ENCODE data around the gene NFKBIE.
A peak's percentile ranks its signal among the peaks of the same experiment; 100 is the strongest.

NFKBIE gene

DNA sequence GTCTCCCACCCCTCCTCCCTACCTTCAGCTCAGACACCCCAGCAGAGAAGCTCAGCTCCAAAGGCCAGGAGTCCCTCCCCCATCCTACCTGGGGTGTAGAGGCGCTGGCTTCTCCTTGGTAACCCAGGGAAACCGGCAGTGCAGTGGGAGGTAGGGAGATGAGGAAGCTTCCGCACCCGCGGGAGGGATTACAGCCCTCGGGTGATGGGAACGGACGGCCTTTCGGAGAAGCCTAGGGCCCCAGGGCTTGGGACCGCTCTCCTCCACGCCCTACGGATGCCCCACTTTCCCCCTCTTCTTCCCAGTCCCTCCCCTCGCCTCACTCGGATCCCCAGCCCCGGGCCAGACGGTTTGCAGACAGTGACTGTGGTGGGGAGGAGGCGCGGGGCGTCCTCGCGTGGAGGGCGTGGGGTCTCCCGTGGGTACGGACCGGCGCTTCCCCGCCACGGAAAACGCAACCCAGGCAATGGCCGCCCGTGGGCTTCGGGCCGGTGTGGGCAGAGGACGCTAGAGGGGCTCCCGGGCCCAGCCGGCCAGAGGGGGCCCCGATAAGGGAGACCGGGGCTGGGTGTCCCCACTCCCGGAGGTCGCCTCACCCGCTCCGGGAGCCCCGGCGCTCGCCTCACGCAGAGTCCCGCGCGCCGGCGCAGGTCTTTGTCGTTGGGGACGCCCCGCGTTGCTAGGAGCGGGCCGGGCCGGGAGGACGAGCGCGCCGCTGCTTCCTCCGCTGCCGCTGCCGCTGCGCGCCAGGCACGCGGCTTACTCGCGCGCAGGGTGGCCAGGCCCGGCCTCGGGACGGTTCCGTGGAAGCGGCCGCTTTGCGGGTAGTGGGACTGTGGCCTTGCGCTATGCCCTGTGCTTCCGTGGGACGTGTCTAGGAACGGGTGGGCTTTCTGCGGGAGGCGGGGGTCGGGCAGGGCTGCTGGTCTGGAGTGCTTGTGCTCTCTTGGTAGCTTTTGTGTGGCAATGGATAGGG is 32.0 kb upstream of the NFKBIE start:
- DNase-seq (ENCODE audit: low read depth in 3 of 3) = peak in 2 of 3 donors; percentile 18 to 50

DNA sequence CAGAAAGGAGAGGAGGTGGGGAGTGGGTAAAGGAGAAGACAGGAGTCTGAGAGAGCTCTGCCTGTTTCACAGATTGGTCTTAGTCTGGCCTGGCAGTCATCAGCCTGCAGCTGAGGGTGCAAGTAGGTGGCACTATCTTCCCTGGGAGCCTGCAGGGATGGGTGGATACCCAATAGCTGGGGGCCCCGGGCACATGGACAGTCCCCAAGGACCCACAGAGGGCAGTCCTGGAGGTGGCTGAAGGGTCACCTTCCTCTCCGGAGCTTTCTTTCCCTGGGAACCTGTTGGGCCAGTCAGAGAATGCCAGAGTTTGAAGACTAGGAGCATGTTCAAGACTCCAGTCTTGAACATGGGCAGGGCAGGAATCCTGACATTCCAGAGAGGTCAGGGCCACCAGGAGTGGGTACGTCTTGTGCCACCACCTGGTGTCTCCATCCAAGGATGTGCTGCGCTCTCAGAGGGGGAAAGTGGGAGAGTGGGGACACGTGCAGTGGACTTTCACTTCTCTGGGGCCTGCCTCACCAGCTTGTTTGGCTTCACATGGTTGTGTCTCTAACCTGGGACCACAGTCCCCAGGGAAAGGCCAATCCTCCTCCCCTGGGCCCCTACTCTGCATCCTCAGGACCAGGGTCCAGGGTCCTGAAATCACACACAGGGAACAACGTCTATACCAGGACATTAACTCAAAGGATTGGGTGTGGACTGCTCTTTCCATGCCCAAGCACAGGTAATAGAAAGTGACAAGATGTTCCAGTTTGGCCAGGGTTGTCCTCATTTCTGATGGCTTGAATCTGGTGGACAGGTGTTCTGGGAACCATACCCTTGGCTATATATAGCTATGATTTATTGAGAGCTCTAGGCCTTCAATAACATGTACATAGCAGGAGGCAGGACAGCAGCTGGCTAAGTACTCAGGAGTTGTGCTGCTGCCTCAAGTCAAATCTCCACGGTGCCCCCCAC is 29.8 kb upstream of the NFKBIE start:
- DNase-seq (ENCODE audit: low read depth in 3 of 3) = no peak

DNA sequence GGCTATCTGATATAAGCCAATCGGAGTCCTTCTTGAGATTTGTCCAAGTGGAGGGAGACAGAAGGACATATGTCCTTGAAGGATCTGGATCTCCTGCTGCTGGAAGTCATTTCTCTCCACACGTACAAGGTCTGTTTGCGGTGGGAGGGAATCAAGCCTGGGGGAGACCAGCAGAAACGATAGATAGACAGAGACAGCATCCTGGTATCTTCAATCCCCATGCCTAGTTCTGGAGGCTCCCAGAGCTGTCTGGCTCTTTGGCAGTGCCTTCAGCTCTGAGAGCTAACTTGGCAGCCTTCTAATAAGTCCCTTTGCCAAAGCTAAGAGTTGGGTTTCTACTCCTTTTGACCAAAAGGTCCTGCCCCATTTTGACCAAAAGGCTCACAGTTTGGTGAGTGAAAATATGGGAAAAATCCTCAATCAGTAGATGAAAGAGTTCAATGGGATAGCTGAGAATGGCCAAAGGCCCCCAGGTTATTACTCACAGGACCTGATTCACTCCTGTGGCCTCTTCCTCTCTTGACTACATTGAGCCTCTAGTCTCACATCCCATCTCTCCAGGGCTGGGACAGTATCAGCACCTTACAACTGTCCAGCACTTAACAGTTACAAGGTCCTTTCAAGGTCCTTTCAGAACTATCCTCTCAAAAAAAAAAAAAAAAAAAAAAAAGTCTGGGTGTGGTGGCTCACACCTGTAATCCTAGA is 27.5 kb upstream of the NFKBIE start:
- DNase-seq (ENCODE audit: low read depth in 3 of 3) = no peak

DNA sequence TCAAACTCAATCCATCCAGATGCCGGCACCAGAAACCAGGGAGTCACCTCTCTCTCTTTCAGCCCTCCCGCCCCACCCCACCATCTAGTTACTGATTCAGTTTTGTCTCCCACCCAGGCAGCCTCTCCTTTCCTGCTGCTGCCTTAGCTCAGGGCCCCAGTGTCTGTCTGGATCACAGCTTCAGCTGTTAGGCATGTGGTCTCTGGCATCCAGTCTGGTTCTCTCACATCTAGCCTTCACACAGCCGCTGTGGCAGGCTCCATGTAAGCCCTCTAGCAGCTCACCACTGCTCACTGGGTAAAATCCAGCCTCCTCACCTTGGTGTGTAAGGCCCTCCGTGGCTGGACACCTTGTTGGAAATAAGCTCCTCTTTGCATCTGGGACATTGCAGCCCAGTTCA is 26.5 kb upstream of the NFKBIE start:
- DNase-seq (ENCODE audit: low read depth in 3 of 3) = no peak

DNA sequence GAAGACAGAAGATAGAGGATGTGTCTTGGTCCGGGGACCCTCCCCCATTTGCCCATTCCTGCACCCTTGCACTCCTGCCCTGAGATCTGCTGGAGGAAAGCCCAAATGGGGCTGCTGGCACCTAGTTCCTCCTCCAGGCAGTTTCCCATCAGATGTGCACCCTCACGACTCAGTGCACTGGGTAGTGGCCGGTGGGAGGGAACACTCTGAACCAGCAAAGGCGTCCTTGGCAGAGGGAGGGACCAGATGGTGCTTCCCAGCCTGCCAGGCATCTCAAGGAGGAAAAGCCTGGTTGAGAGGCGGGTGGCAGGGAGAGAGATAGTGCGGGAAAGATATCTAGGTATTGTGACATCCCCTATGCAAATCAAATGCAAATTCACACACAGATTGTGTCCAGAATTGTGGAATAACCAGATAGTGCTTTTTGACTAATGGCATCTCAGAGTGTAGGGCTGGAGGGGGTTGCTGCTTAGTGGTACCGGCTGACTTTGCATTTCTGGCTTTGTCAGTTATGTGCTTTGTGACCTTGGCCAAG is 24.4 kb upstream of the NFKBIE start:
- no peak for DNase-seq (ENCODE audit: low read depth in 3 of 3)

DNA sequence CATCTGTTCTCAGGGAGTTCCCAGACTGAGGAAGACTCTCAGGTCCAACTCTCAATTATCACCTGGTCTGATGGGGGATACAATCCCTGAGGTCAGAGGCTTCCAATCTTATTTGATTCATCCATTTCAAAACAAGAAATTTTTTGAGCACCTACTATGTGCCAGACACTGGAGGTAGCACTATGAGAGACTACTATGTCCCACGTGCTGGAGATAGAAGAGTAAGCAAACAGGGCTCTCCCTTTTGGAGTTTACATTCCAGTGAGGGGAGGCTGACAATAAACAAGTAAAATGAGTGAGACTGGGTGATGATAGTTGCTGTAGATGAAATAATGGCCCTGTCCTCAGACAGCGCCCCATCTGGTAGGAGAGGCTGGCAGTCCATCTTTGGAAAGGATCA is 21.4 kb upstream of the NFKBIE start:
- no peak for DNase-seq (ENCODE audit: low read depth in 3 of 3)

DNA sequence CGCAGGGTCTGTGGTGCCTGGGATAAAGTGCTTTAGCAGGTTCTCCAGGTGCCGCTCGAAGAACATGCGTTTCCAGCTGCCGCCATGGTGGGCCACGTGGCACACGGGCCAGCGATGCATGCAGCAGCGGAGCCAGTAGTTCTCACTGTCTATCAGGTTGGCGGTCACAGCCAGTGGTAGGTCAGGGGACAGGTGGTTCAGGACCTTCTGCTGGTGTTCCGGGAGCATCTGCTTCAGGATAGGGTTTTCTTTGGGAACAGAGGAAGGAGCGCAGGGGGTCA is 20.9 kb upstream of the NFKBIE start:
- DNase-seq (ENCODE audit: low read depth in 3 of 3) = no peak

DNA sequence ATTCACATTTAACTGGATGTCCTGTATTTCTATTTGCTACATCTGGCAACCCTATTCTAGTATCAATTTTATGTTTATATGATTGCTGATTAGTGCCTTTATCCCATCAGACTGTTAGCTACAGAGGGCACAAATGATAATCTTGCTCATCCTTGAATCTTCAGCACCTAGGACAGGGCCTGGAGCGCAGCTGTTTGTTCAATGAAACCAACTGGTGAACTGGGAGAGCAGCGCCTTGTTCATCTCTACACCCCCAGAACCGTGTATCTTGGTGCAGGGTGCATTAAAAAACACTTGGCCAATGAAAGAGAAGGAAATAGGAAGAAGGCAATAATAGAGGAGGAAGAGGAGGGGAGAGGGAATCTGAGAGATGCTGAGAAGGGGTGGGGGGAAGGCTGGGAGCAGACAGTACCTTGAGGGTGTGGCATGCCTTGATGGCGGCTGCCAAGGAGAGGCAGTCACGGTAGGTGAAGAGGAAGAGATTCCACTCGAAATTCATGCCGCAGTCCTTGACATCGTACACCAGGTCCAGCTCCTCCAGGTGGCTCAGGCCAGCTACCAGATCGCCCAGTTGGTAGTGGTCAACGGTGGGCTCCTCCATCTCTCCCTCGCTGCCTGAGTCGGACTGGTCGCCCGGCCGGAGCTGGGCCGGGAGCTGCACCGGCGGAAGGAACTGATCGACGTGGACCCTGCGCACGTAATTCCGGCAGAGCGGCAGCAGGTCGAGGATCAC is 20.4 kb upstream of the NFKBIE start:
- no peak for DNase-seq (ENCODE audit: low read depth in 3 of 3)

DNA sequence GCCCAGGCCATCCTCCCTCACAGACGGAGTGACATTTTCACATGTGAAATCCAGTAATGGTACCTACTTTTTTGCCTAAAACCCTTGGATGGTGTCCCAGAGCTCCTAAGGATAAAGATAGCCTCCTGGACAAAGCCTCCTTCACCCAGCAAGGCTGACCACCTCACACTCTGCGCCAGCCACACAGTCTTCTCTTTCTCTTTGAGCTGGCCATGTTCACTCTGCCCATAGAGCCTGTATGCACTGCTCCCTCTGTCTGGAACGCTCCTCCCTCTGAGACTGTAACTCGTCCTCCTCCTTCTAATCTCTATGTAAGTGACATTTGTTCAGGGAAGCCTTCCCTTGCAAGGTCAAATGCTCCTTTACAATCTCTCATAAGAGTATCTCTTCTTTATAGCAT is 19.5 kb upstream of the NFKBIE start:
- DNase-seq (ENCODE audit: low read depth in 3 of 3) = no peak

DNA sequence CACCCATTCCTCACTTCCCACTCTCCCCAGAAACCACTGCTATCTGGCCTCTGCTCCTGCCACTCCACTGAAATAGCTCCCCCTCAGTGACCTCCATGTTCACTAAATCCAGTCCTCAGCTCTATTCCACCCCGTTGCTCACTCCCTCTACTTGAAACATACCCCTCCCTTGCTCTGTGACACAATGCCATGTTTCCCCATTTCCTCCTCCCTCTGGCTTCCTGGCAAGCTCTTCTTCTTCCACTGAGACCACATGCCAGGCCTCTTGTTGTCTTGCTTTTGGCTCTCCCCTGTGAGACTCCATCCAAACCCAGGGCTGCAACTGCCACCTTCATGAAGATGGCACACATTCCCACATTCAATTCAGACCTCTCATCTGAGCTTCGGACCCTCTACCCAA is 18.8 kb upstream of the NFKBIE start:
- DNase-seq (ENCODE audit: low read depth in 3 of 3) = no peak

DNA sequence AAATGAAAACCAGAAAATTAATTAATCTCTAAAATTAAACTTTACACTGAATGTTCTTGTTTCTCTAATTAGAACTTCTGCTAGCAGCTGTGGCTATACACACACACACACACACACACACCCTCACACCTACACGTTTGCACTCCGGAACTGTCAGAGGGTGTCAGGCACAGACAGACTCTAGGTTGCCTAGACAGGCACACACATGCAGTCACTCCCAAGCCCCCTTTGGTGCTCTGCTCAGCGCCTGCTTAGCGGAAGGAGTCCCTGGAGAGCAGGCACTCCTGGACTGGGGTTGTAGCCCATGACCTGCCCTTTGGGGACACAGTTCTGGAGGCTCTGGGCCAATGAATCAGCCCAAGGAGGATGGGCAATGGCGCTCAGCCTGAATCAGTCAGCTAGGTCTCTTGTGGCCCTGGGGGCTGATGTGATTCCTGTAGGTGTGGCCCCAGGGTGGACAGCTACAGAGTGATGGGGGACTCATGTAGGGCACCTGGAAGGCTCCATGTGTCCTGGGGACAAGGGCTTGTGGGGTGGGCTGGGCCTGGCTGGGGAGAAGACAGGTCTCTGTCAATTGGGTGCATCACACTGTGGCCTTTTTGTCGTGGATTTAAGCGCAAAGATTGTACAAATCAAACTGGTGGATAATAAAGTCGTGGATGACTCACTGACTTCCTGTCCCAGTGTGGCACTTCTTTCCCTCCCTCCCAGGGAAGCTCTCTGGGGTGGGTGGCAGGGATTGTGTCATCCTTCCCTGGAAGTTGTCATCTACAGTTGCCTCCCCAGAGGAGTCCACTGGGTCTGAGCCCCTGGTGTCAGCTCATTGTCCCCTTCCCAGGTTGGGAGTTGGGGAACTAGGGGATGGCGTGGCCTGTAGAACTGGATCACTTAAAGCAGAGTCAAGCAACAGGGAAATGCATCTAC is 13.7 kb upstream of the NFKBIE start:
- no peak for DNase-seq (ENCODE audit: low read depth in 3 of 3)

DNA sequence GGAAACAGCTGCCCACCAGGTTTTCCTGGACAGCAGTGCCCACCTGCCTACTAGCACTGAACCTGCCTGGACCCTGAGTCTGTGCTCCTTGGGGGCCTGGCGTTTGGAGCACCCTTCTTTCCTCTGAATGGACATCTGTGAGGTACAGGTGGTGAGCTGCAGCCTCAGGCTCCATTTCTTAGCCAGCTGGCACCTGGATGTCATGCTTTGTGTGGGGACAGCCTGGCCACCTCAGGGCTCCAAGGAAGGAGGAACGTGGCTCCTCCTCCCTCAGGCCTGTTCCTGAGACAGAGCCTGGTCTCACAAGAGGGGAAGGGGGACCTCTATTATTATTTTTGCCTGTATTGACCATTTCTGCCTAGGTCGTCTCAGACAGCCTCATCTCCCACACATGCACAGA is 13.0 kb upstream of the NFKBIE start:
- no peak for DNase-seq (ENCODE audit: low read depth in 3 of 3)

DNA sequence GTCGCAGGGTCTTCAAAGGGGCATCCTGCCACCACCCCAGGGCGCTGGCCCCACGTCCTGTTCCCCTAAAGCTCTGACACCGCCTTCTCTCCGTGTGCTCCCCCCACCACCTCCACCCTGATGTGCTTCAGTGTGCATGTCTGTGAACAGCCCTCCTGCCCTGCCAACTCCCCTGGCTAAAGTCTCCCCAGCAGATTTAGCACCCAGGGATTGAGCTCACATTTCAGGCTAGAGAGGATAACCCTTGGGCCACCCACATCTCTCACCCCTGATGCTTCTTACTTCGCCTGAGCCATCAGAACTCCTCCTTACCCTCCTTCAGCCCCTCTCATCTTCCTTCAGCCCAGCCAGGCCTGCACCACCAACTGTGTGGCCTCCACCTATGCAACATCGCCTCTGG is 12.4 kb upstream of the NFKBIE start:
- DNase-seq (ENCODE audit: low read depth in 3 of 3) = no peak

DNA sequence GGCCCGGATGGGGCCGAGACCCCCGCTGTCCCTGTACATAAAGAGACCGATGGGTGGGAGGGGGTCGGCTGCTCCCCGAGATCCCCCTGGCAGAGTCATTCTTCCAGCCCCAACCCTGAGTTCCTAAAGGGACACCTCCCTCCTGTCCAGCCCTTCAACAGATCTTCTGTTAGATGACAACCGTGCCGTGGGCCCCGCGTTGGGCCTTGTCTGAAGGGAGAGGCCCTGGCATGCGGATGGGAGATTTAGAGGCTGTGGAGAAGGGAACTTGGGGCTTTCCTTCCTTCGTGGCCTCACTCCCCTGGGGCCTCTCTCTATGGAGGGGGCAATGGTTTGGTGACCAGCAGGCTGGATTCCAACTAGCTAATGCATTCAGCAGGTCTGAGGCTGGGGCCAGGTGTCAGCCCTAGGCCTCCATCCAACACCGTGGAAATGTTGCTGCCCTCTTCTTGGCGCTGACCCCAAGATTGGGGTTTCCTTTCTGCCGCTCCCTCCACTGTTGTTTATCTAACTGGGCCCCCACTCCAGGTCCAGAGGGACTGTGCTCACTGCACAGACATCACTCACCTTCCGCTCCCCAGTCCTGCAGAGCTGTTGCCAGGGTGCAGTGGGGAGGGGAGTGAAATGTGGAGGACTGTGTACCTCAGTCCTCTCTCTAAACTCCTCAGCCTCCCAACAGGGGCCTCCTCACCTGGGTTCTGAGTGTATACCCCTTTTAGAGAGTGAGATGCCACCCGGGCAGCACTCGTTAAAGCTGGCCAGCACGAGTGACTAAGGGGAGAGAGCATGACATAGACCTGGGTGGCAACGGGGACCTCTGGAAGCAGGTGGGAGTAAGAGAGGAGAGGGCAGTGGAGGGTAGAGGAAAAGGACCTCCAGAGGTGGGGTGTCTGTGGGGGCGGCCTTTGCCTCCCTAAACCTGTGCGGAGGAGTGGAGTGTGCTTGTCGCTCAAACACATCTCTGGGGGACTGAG is 11.6 kb upstream of the NFKBIE start:
- DNase-seq (ENCODE audit: low read depth in 3 of 3) = no peak

DNA sequence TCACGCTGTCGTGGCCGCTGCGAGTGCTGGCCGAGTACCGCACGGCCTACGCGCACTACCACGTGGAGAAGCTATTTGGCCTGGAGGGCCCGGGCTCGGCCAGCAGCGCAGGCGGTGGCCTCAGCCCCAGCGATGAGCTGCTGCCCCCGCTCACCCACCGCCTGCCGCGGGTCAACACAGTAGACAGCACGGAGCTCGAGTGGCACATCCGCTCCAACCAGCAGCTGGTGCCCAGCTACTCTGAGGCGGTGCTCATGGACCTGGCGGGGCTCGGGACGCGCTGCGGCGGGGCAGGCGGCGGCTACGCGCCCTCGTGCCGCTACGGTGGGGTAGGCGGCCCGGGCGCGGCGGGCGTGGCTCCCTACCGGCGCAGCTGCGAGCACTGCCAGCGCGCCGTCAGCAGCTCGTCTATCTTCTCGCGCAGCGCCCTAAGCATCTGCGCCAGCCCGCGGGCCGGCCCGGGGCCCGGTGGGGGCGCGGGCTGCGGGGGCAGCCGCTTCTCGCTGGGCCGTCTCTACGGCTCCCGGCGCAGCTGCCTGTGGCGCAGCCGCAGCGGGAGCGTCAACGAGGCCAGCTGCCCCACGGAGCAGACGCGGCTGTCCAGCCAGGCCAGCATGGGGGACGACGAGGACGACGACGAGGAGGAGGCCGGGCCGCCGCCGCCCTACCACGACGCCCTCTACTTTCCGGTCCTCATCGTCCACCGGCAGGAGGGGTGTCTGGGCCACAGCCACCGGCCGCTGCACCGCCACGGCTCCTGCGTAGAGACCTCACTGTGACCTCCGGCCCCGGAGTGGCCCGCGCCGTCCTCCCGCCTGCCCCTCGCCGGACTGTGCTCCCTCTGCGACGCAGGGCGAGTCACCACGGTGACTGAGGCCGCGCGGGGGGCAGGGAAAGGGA is 10.6 kb upstream of the NFKBIE start:
- no peak for DNase-seq (ENCODE audit: low read depth in 3 of 3)

DNA sequence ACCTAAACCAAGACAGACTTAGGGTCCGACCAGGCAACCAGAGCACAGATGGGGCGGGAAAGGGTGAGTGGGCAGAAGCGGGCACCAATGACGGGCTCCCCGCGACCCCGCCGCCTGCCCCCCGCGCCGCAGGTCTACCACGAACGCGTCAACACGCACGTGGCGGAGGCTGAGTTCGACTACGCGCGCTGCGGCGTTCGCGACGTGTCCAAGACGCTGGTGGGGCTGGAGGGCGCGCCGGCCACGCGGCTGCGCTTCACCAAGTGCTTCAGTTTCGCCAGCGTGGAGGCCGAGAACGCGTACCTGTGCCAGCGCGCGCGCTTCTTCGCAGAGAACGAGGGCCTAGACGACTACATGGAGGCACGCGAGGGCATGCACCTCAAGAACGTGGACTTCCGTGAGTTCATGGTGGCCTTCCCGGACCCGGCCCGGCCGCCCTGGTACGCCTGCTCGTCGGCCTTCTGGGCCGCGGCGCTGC is 10.0 kb upstream of the NFKBIE start:
- no peak for DNase-seq (ENCODE audit: low read depth in 3 of 3)

DNA sequence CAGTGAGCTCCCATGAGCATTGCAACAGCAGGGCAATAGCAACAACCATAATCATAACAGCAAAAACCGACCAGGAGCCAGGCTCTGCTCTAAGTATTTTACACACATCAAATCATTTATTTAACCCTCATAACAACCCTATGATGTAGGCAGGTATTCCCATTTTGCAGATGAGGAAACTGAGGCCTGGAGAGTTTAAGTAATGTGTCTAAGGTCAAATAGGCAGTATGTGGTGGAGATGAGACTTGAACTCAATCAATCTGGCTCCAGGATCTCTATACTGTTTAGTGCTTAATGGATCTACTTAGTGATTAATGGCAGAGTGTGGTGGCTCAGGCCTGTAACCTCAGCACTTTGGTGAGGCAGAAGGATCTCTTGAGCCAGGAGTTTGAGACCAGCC is 8.3 kb upstream of the NFKBIE start:
- no peak for DNase-seq (ENCODE audit: low read depth in 3 of 3)

Measured in stimulated activated CD4-positive, alpha-beta T cell treated with anti-CD3 and anti-CD28 coated beads, TNF-alpha, amount 100 ng/mL, for 48 hours (primary cell).